ENCODE results near the gene BPHL.

BPHL gene

DNA sequence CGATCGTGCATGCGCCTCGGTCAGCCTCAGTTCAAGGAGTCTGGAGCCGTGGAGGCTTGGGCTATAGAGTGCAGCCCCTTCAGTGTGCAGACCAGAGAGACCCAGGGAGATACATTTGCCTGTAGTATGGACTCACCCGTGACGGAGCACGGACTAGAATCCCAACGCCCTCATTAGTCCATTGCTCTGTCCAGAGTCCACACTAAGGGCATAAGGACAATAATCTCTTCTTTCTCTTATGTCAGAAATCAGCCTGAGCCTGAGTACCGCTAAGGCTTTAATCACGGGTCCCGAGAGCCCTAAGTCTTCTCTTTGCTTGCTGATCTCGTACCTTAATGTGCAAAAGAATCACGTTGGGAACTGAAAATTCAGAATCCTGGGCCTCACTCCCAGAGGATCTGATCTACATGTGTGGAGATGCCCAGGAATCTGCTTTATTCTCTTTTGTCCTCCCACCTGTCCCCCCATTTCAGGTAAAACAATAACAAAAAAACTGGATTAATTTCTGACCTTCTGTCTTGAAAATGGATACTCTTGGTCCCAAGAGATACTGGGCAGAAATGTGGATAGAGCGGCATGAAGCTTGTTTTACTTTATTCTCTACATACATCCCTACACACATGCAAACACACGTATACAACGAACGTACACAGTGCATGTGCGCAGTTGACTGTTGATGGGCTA is 671 bp downstream of the BPHL start:
- intact Hi-C loops (cut with DNase I; ENCODE audit: low total_unique reads): no loop called here
- H3K4me1 ChIP-seq: peaks cover 0 to 18% (median 10%) of the 10 kb centered on the region in 4 donors
- no peaks in the 10 kb centered on the region for H3K27me3 ChIP-seq
- peaks cover 9 to 14% (median 11%) of the 10 kb centered on the region in 3 donors for H3K36me3 ChIP-seq
- H3K4me3 ChIP-seq: peak overlapping the region; percentile 82 to 94
- H3K27ac ChIP-seq: peak overlapping the region; percentile 83 to 89
- no peaks in the 10 kb centered on the region for H3K9me3 ChIP-seq
- no peak for DNase-seq
- no peak for TF ChIP-seq CTCF (IDR thresholded peaks at IDR 0.05)

- Histone ChIP-seq H3K4me1 (peaks cover 0 to 18% (median 10%) of the 10 kb centered on the region in 4 donors), H3K27me3 (no peaks in the 10 kb centered on the region), H3K36me3 (no peaks in the 10 kb centered on the region), H3K27ac (no peak overlapping the region), H3K4me3 (no peak overlapping the region), H3K9me3 (no peaks in the 10 kb centered on the region)
- DNase-seq: no peak
- intact Hi-C loops (cut with DNase I; ENCODE audit: low total_unique reads): no loop called here
- no peak for TF ChIP-seq CTCF (IDR thresholded peaks at IDR 0.05)
Measured at GRCh38 chr6:3120765-3121089, 2.2 kb downstream of the BPHL start.

DNA sequence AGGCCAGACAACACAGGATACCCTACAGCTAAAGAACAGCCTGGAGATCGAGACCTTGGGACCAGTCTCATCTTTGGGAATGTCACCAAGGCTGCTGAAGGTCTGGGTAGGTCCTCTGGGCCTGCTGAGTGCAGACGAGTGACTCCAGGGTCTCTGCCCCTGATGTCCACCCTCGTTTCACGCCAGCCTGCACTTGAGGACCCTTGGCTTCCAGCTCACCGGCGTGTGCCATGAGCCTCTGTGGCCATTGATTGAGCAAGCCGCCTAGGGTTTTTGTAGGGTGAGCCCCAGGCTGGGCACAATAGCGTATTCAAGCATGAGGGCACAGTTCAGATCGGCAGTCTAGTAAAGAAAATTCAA is 4.3 kb downstream of the BPHL start:
- Histone ChIP-seq H3K27ac (no peak overlapping the region), H3K9me3 (no peaks in the 10 kb centered on the region), H3K36me3 (no peaks in the 10 kb centered on the region), H3K4me3 (no peak overlapping the region), H3K4me1 (peaks cover 0 to 13% (median 8%) of the 10 kb centered on the region in 4 donors), H3K27me3 (no peaks in the 10 kb centered on the region)
- no peak for DNase-seq
- intact Hi-C loops (cut with DNase I; ENCODE audit: low total_unique reads): no loop called here
- no peak for TF ChIP-seq CTCF (IDR thresholded peaks at IDR 0.05)

DNA sequence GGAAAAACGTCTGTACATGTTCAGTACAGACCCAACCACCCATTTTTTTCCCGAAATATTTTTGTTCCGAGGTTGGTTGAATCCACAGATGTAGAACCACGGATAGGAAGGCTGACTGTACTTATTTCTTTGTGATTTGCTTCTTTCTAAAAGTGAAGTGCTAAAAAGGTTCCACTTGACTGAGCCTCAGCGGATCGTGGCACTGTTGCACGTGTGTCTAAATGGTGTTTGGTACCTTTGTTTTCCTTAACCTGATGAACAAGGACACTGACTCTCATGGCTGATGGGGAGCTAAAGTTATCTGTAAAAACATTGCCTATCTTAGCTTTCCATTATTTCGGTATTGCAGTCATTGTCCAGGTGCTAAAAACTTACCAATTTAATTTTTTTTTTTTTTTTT is 6.2 kb downstream of the BPHL start:
- Histone ChIP-seq H3K4me1 (peaks cover 0 to 1% (median under 1%) of the 10 kb centered on the region in 4 donors), H3K9me3 (no peaks in the 10 kb centered on the region), H3K27ac (no peak overlapping the region), H3K36me3 (peaks cover 0 to 12% (median 0%) of the 10 kb centered on the region in 3 donors), H3K4me3 (no peak overlapping the region), H3K27me3 (no peaks in the 10 kb centered on the region)
- no peak for TF ChIP-seq CTCF (IDR thresholded peaks at IDR 0.05)
- intact Hi-C loops (cut with DNase I; ENCODE audit: low total_unique reads): loop anchor here (2.0 to 5.0 kb wide), 2 partner anchors 128 to 618 kb away; no protein-coding TSS in a partner anchor
- no peak for DNase-seq

DNA sequence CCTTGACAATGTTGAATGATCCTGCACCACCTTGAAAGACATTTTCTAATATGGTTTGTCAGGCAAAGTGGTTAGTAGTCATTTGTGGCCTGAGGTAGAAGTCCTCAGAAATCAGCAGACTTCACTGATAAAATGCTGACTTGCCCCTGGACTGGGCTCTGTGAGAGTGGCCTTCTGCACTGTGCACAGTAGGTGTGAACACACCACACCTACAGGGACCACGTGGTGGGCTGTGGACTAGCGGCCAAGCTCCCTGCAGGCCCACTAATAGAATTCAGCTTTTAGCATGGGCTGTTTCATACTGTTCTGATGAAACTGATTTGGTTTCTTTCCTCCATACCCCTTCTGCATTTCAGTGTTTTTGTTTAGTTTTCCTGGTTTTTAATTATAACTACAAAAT is 7.3 kb downstream of the BPHL start:
- no peak overlapping the region for H3K4me3 ChIP-seq
- intact Hi-C loops (cut with DNase I; ENCODE audit: low total_unique reads): loop anchor here (2.0 to 5.0 kb wide), 2 partner anchors 127 to 616 kb away; no protein-coding TSS in a partner anchor

More for the DNA sequence above, 7.3 kb downstream of the BPHL start:
- TF ChIP-seq CTCF (IDR thresholded peaks at IDR 0.05): no peak
- no peaks in the 10 kb centered on the region for H3K27me3 ChIP-seq
- H3K4me1 ChIP-seq: no peaks in the 10 kb centered on the region
- no peaks in the 10 kb centered on the region for H3K9me3 ChIP-seq
- no peak overlapping the region for H3K27ac ChIP-seq
- H3K36me3 ChIP-seq: peaks cover 0 to 22% (median 11%) of the 10 kb centered on the region in 3 donors
- DNase-seq: no peak

All from tibial artery (tissue), 4 donors.